GM21526 (cell line): ENCODE data around the gene CAMKMT.

Experiments
- ATAC-seq: cut with Tn5 transposase; IDR thresholded peaks from one replicate; pipeline ENCODE4 v1.9.1; 2021; ENCODE audit warnings: moderate library complexity; ENCODE audit not compliant: unreplicated experiment, low FRiP score

The CAMKMT gene

GRCh38 chr2:44442019-44442418 is 80.3 kb downstream of the CAMKMT start:
- no peak for ATAC-seq

DNA sequence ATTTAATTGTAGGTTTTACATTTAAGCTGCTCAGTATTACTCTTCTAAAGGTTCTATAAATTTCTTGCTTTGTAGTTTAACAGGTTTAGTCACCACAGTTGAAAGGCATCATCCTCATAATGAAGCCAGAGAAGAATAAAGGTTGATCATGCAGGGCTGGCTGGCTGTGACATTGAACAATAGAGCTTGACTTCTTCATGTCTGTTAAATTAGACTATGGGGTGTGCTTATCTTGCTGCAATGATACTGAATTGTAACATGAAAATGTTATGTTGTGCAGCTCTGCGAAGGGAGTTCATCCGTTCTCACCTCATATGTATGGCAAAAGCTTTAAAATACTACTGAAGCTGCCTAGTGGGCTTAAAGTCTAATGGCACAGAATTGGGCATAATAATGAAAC is 81.8 kb downstream of the CAMKMT start:
- no peak for ATAC-seq

DNA sequence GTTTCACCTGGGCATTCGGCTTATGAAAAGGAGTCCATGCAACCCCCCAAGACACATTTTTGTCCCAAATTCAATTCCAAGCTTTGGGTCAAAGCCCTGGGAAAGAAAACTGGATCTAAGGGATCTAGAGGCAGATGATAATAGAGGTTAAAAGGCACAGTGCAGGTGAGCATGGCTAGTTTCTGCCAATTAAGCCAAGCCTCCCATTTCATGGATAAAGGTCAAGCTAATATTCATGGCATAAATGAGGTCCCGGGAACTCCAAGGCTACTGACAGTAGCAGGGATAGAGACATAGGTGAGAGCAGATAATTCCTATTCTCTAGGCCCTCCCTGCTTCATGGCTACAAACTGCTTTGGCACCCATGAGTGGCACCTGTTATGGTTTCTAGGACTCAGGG is 83.1 kb downstream of the CAMKMT start:
- ATAC-seq, result no peak

DNA sequence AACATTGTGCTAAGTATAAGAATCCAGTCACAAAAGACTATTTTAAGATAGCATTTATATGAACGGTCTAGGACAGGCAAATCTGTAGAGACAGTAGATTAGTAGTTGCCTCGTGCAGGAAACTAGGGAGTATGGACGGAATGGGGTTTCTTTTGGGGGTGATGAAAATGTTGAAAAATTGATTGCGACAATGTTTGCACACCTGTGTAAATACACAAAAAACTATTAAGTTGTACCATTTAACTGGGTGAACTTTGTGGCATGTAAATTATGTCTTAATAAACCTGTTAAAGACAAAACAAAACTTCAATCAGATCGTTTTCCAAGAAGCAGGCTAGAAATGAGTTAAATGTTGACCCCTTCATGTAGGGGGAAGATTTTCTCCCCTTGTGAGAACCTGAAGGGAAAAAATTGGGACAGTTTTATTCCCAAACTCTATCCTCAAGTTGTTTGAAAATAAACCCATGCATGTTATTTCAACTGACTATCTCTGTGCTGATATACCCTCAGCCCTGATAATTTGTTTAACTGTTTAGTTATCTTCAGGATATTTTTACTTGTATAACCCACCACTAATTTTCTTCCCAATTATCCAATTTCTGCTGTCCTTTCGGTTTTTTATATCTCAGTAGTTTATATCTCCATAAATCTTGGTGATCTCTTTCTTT is 87.2 kb downstream of the CAMKMT start:
- no peak for ATAC-seq

- no peak for ATAC-seq
Measured at GRCh38 chr2:44450082-44450481, 88.3 kb downstream of the CAMKMT start.

- no peak for ATAC-seq
Measured at GRCh38 chr2:44450806-44451205, 89.1 kb downstream of the CAMKMT start.

DNA sequence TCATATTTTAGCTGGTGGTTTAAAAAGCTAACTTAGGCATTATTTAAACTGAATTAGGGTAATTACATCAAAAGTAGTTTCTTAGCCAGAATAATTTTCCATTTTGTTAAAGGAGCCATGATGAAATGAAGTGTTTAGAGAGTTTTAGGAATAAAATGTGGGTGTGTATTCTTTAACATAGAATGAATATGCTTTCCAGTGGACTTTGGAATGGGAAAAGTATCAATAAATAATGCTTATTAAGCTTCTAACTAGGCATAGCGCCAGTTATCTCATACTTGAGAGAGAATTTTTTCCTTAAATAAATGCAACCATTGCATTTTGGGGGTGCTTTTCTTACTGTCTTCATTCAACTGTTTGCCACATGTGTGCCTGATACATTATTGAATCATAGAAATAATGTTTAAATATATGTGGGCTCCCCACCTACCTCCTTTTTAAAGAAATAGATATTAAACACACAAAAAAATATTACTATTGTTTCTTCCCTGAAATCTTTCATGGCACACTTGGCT is 90.4 kb downstream of the CAMKMT start:
- ATAC-seq, result no peak

DNA sequence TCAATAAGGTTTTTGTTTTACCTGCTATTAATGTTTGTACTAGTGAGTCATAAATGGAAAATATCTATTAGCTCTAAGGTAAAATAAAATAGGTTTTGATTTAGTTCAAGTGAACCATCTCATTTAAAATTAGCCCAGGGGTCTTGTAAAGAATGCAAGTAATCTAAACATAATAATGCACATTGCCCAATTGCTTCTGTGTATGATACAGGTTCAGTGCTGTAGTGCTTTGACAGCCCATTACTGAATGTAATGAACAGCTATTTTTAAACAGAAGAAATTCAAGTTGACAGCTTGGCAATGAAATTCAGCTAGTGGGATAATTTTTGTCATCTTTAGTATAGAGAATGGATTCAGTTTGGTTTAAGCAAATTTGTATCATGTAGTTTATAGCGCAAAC is 91.5 kb downstream of the CAMKMT start:
- ATAC-seq, result no peak

- ATAC-seq, result no peak
Measured at GRCh38 chr2:44455877-44456276, 94.1 kb downstream of the CAMKMT start.

DNA sequence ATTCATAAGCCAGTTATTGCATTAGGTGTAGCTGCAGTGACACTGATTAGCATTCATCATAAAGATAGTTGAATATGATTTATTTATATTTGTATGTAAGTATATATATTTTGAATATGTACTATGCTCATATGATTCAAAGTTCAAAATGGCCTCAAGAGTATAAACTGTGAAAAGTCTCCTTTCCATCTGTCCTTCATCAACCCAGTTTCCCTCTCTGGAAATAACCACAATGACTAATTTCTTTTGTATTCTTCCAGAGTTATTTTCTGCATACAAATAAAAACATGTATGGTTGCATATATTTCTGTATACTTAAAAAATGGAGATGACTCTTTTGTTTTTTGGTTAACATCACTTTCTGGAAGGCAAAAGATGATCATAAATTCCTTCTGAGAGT is 95.2 kb downstream of the CAMKMT start:
- no peak for ATAC-seq

DNA sequence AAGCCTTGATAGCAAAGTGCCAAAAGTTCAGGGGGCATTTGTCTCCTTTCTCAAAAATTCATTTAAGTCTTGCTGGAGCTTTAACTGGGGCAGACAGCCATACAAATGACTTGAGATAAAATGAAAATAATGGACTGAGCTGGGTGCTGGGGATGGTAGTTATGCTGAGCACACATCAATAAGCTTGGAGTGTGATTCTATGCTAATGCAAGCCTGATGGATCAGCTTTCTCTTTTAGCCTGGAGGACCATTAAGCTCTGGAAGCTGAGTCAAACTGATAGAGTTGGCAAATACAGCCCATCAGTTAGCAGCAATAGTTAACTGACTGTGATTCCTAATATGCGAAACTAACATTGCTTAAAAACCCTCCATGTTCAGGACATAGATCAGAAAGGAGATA is 98.0 kb downstream of the CAMKMT start:
- ATAC-seq, result no peak

GRCh38 chr2:44462934-44463849 is 101.4 kb downstream of the CAMKMT start:
- ATAC-seq, result no peak

GRCh38 chr2:44464437-44464836 is 102.7 kb downstream of the CAMKMT start:
- no peak for ATAC-seq

DNA sequence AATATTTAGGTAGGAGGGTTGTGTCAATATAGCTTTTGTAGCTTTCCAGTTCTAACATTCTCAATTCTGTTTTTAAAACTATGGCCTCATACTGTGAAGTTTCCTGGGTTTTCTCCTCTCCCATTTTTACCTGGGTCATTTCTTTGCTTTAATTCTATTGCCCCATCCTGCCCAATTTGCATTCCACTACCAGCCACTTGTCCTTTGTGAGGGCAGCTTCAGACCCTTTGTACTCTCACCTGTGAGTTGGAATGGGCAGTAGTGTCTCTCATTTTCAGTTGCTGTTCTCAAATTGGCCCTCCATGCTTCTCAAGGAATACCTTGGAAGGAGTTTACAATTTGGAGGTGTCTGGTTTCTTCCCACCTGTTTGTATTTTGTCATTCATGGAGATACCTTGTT is 108.4 kb downstream of the CAMKMT start:
- no peak for ATAC-seq

GRCh38 chr2:44477657-44478414 is 116.1 kb downstream of the CAMKMT start:
- ATAC-seq, result no peak

GRCh38 chr2:44479127-44479887 is 117.6 kb downstream of the CAMKMT start:
- peak; percentile 79 for ATAC-seq

DNA sequence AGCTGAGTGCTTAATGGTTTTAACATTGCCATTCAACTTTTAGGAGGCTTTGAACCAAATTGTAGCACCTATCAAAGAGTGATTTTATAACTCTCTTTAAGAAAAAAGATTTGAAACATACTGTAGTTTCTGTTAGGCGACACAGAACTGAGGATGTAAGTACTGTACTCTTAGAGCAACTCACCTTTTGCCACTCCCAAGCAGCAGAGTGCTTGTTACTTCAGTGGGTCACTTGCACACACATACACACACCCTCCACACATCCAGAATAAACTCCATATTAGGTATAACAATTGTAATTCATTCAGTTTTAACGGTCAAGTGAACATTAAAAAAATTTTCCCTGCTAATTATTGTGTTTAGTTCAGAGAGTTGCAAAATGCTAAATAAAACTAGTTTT is 118.3 kb downstream of the CAMKMT start:
- ATAC-seq, result no peak

DNA sequence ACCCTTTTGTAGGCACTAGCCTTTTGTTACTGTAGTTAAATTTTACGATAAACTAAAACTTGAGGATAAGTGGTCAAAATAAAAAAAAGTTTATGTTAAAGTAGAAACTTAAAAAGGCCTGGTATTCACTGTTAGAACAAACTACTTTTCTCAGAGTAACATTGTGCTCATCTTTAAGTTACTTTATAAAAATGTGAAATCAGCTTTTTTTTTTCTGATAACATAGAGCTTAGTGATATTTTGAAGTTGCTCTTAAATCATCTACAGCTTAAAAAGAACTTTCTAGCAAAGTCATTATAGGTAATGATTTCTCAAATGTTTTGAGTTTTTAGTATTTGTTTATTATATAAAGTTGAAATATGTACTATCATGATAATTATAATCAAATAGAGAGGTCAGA is 125.3 kb downstream of the CAMKMT start:
- no peak for ATAC-seq

DNA sequence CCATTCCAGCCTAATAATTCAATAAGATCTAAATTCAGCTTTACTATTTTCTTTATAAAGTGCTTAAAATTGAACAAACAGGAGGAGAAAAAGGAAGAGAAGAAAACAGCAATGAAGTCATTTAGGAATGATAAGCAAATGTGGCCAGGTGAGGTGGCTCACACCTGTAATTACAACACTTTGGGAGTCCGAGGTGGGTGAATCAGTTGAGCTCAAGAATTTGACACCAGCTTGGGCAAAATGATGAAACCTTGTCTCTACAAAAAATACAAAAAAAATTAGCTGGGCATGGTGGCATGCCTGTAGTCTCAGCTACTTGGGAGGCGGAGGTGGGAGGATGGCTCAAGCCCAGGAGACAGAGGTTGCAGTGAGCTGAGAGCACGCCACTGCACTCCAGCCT is 129.0 kb downstream of the CAMKMT start:
- ATAC-seq, result no peak

- no peak for ATAC-seq
Measured at GRCh38 chr2:44494006-44494405, 132.3 kb downstream of the CAMKMT start.
